SK-N-SH treated with all-trans-retinoic acid at 6 μM for 48 hours (cell line): Measurements from ENCODE around the gene CAMK4.

Experiments used
- BACH2 ChIP-seq: fragments of 250-450 bp; sonication (Bioruptor Pico); IDR thresholded peaks from 2 replicates; pipeline ENCODE4 v1.9.0; 2021; ENCODE audit warnings: mild to moderate bottlenecking, borderline replicate concordance
- ZNF70 ChIP-seq: fragments of 450-650 bp; formaldehyde crosslinking; IDR thresholded peaks from 2 replicates; pipeline ENCODE4 v1.5.0; 2020; ENCODE audit warnings: mild to moderate bottlenecking, moderate library complexity
- TF ChIP-seq, protein P1 (sequence below): fragments of 250-450 bp; sonication (Bioruptor Pico); IDR thresholded peaks from 2 replicates; pipeline ENCODE4 v1.8.0; 2020; ENCODE audit warnings: mild to moderate bottlenecking, moderate library complexity, borderline replicate concordance

DNA sequence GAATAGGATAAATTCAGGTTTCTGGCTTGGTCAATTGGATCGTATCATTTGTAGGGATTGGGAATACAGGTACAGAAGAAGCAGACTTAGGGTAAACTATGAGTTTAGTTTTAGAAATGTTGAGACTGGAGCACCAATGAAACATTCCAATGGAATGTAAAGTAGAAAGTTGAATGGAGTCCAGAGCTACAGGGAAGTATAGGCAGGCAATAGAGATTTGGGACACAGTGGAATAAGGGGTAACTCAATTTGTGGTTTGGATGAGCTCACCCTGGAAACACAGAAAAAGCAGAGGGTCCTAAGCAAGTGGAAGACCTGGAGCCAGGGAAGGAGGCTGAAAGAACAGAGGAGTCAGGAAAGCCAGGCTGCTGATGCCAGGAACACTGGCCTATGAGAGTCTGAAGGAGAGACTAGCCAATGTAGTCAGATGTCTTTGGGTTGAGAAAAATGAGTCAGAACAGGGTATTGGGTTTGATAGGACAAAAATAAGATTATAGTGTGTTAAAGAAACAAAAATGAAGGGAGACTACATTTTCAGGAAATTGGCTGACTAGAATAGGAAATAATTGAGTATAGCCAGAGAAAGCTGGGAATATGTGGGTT, 215.4 kb downstream of the CAMK4 start:
- TF ChIP-seq ZNF70, result no peak
- TF ChIP-seq BACH2, result no peak
- TF ChIP-seq, protein P1, sequence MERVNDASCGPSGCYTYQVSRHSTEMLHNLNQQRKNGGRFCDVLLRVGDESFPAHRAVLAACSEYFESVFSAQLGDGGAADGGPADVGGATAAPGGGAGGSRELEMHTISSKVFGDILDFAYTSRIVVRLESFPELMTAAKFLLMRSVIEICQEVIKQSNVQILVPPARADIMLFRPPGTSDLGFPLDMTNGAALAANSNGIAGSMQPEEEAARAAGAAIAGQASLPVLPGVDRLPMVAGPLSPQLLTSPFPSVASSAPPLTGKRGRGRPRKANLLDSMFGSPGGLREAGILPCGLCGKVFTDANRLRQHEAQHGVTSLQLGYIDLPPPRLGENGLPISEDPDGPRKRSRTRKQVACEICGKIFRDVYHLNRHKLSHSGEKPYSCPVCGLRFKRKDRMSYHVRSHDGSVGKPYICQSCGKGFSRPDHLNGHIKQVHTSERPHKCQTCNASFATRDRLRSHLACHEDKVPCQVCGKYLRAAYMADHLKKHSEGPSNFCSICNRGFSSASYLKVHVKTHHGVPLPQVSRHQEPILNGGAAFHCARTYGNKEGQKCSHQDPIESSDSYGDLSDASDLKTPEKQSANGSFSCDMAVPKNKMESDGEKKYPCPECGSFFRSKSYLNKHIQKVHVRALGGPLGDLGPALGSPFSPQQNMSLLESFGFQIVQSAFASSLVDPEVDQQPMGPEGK (CRISPR knock-in tag), result no peak
